ENCODE measurements around the gene CHKA.

CHKA gene

DNA sequence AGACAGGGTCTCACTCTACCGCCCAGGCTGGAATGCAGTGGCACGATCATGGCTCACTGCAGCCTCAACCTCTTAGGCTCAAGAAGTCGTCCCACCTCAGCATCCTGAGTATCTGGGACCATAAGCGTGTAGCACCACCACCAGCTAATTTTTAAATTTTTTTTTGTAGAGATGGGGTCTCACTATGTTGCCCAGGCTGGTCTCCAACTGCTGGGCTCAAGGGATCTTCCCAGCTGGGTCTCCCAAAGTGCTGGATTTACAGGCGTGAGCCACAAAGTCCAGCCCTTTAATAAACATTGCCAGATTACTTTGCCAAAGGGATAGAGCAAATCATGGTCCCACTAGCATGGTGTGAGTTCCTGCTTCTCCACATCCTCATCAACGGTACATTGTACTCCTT is 46.3 kb upstream of the CHKA start:
- TF ChIP-seq POLR2AphosphoS5 (IDR thresholded peaks at IDR 0.05; ENCODE audit: low read depth) (no peak), GABPA (IDR thresholded peaks at IDR 0.05; ENCODE audit: low read depth) (no peak), SPI1 (IDR thresholded peaks at IDR 0.05; ENCODE audit: borderline replicate concordance, low read depth) (no peak)
- TF ChIP-seq, protein P1, sequence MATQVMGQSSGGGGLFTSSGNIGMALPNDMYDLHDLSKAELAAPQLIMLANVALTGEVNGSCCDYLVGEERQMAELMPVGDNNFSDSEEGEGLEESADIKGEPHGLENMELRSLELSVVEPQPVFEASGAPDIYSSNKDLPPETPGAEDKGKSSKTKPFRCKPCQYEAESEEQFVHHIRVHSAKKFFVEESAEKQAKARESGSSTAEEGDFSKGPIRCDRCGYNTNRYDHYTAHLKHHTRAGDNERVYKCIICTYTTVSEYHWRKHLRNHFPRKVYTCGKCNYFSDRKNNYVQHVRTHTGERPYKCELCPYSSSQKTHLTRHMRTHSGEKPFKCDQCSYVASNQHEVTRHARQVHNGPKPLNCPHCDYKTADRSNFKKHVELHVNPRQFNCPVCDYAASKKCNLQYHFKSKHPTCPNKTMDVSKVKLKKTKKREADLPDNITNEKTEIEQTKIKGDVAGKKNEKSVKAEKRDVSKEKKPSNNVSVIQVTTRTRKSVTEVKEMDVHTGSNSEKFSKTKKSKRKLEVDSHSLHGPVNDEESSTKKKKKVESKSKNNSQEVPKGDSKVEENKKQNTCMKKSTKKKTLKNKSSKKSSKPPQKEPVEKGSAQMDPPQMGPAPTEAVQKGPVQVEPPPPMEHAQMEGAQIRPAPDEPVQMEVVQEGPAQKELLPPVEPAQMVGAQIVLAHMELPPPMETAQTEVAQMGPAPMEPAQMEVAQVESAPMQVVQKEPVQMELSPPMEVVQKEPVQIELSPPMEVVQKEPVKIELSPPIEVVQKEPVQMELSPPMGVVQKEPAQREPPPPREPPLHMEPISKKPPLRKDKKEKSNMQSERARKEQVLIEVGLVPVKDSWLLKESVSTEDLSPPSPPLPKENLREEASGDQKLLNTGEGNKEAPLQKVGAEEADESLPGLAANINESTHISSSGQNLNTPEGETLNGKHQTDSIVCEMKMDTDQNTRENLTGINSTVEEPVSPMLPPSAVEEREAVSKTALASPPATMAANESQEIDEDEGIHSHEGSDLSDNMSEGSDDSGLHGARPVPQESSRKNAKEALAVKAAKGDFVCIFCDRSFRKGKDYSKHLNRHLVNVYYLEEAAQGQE (IDR thresholded peaks at IDR 0.05; ENCODE audit: insufficient replicate concordance, low read depth): no peak
- TF ChIP-seq, protein P2, sequence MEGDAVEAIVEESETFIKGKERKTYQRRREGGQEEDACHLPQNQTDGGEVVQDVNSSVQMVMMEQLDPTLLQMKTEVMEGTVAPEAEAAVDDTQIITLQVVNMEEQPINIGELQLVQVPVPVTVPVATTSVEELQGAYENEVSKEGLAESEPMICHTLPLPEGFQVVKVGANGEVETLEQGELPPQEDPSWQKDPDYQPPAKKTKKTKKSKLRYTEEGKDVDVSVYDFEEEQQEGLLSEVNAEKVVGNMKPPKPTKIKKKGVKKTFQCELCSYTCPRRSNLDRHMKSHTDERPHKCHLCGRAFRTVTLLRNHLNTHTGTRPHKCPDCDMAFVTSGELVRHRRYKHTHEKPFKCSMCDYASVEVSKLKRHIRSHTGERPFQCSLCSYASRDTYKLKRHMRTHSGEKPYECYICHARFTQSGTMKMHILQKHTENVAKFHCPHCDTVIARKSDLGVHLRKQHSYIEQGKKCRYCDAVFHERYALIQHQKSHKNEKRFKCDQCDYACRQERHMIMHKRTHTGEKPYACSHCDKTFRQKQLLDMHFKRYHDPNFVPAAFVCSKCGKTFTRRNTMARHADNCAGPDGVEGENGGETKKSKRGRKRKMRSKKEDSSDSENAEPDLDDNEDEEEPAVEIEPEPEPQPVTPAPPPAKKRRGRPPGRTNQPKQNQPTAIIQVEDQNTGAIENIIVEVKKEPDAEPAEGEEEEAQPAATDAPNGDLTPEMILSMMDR (IDR thresholded peaks at IDR 0.05; ENCODE audit: insufficient read depth, low read length): no peak
- Histone ChIP-seq H3K27me3 (ENCODE audit: insufficient read depth, poor library complexity, severe bottlenecking) (no peaks in the 10 kb centered on the region), H3K27ac (replicated peaks) (no peak overlapping the region), H3K4me3 (replicated peaks; ENCODE audit: insufficient read depth, low read length) (no peak overlapping the region)
- DNase-seq (ENCODE audit: low read depth in 1 of 2, low spot score in 1 of 2): no peak

DNA sequence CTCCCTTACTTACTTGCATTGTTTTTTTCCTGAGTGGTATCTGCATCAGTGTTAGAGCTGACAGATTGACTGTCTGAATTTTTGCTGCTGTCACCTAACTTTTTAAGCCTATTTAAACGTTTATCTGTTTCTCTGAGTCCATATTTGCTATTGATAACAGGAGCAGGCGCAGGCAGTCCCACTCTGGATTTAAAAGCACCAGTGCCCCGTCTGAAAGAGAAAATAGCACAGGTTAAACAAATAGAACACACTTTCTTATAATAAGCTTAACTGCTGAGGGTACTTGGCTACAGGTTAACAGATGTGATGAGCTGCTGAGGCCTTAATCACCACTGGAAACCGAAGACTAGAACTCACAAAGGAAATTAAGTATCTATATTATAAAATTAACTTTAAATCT is 45.8 kb upstream of the CHKA start:
- no peak overlapping the region for H3K27ac ChIP-seq (replicated peaks)
- no peak for DNase-seq (ENCODE audit: low read depth in 1 of 2, low spot score in 1 of 2)
- H3K27me3 ChIP-seq (ENCODE audit: insufficient read depth, poor library complexity, severe bottlenecking): no peaks in the 10 kb centered on the region
- TF ChIP-seq, protein P1 (IDR thresholded peaks at IDR 0.05; ENCODE audit: insufficient replicate concordance, low read depth): no peak
- TF ChIP-seq, protein P2 (IDR thresholded peaks at IDR 0.05; ENCODE audit: insufficient read depth, low read length): no peak
- TF ChIP-seq SPI1 (IDR thresholded peaks at IDR 0.05; ENCODE audit: borderline replicate concordance, low read depth): no peak
- no peak for TF ChIP-seq GABPA (IDR thresholded peaks at IDR 0.05; ENCODE audit: low read depth)
- TF ChIP-seq POLR2AphosphoS5 (IDR thresholded peaks at IDR 0.05; ENCODE audit: low read depth): no peak
- no peak overlapping the region for H3K4me3 ChIP-seq (replicated peaks; ENCODE audit: insufficient read depth, low read length)

DNA sequence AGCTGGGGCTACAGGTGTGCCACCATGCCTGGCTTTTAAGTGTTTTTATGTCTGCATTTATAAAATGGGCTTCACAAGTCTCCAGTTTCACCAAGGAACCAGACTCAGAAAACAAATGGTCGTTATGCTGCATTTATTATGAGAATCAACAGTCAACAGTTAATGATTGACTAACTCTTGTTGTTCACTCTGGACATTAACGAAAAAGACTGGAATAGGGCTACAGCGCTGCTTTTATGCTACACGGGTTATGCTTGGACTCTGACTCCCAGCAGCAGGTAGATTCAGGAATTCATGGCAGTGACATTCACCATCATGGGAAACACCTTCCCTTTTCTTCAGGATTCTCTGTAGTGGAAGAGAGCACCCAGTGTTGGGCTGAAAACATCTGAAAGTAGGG is 44.4 kb upstream of the CHKA start:
- DNase-seq (ENCODE audit: low read depth in 1 of 2, low spot score in 1 of 2): no peak
- Histone ChIP-seq H3K27ac (replicated peaks) (no peak overlapping the region), H3K4me3 (replicated peaks; ENCODE audit: insufficient read depth, low read length) (no peak overlapping the region), H3K27me3 (ENCODE audit: insufficient read depth, poor library complexity, severe bottlenecking) (no peaks in the 10 kb centered on the region)
- TF ChIP-seq, protein P1 (IDR thresholded peaks at IDR 0.05; ENCODE audit: insufficient replicate concordance, low read depth): no peak
- TF ChIP-seq GABPA (IDR thresholded peaks at IDR 0.05; ENCODE audit: low read depth) (no peak), SPI1 (IDR thresholded peaks at IDR 0.05; ENCODE audit: borderline replicate concordance, low read depth) (no peak), POLR2AphosphoS5 (IDR thresholded peaks at IDR 0.05; ENCODE audit: low read depth) (no peak)
- TF ChIP-seq, protein P2 (IDR thresholded peaks at IDR 0.05; ENCODE audit: insufficient read depth, low read length): no peak

Measured in HL-60 (cell line).